GM12801 (cell line): ENCODE results near the gene DLGAP1.
A peak's percentile ranks its signal among the peaks of the same experiment; 100 is the strongest.

Source experiments
- CTCF ChIP-seq: IDR thresholded peaks from one replicate; pipeline ENCODE4 v1.5.1; 2011; ENCODE audit warnings: control low read depth; ENCODE audit not compliant: insufficient read length; ENCODE audit errors: extremely low read depth

Gene DLGAP1

GRCh38 chr18:3593904-3594759 is 861.0 kb downstream of the DLGAP1 start:
- TF ChIP-seq CTCF, result peak; percentile 63

- no peak for TF ChIP-seq CTCF
Observed at GRCh38 chr18:3593381-3593903, 861.7 kb downstream of the DLGAP1 start.

- TF ChIP-seq CTCF, result no peak
Observed at GRCh38 chr18:3592864-3593263, 862.2 kb downstream of the DLGAP1 start.

GRCh38 chr18:3590096-3590630 is 864.9 kb downstream of the DLGAP1 start:
- no peak for TF ChIP-seq CTCF

GRCh38 chr18:3585656-3586509 is 869.2 kb downstream of the DLGAP1 start:
- TF ChIP-seq CTCF, result no peak

GRCh38 chr18:3584897-3585460 is 870.1 kb downstream of the DLGAP1 start:
- TF ChIP-seq CTCF, result no peak
